Fibroblast of skin of abdomen (primary cell): ENCODE data around the gene ADRA2A.
A peak's percentile ranks its signal among the peaks of the same experiment; 100 is the strongest.

Experiments
- DNase-seq: peaks from one replicate; pipeline ENCODE4 v3.0.0-alpha.2; 2013

The ADRA2A gene

DNA sequence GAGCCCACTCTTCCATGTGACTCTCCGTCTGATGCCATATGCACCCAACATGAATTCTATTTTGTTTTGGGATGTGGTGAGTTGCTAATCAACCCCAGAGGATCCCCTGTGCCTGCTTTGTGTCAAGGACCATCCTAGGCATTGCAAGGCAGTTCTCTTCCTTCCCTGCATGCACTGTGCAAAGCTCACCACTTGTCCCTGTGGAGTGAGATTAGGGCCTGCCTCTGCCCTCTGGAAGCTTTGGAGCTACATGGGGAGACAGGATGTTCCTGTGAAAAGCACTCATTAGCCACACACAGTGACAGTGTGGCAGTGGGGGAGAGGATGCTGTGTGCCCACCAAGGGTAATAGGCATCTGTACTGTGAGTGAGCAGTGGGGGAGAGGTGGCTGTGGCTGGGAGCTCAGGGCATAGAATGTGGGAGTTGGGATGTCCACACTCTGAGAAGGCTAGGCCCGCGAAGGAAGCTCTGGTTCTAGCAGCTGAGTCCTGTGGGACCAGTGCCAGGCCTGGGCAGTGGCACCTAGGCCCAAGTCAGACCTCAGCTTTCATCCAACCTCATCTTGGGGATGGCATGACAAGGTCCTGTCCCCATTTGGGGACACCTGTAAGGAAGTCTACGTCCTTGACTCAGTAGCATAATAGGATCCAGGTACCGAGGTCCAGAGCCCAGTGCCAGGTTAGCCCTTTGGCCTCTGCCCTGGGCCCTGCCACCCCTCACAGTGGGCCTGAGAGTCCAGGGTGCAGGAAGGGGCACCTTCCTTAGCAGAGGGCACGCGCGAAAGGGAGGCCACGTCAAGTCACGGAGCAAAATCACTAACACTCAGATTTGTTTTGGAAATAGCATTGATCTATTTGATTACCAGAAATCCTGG, 6.6 kb downstream of the ADRA2A start:
- no peak for DNase-seq

DNA sequence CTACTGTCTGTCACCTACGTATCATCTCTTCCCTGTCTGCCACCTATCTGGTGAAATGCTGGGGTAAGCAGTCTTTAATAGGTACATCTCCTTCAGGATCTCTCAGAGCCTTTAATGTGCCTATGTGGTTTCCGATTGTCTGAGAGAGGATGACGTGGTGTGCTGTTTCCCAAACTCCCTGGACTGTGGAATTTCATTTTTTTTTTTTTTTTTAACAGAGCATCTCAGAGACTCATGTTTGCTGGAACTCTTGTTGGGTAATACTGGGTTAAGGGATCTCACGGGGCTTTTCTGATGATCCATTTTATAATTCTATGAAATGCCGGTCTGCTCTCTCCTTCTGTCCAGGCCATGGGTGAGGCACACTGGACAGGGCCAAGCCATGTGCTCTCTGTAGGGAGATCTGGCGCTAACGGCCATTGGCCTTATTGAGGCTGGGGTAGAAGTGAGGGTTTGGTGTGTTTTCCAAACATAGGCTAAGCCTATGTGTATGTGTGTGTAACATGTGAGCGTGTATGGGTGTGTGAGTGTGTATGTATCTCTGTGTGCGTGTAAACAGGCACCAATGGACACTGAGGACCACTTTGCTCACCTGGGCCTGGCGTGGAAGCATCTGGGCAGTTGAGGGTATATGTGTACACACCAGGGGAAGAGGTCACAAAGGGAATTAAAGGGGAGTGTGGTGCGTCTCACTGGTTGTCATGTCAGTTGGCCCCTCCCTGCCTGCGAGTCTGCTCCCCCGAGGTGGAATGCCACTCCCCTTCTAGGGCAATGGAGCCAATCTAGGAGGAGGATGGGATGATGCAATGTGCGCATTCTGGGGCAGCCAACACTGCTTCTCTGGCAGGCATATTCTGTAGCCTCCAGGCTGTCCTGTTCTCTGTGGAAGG, 7.8 kb downstream of the ADRA2A start:
- DNase-seq = no peak

DNA sequence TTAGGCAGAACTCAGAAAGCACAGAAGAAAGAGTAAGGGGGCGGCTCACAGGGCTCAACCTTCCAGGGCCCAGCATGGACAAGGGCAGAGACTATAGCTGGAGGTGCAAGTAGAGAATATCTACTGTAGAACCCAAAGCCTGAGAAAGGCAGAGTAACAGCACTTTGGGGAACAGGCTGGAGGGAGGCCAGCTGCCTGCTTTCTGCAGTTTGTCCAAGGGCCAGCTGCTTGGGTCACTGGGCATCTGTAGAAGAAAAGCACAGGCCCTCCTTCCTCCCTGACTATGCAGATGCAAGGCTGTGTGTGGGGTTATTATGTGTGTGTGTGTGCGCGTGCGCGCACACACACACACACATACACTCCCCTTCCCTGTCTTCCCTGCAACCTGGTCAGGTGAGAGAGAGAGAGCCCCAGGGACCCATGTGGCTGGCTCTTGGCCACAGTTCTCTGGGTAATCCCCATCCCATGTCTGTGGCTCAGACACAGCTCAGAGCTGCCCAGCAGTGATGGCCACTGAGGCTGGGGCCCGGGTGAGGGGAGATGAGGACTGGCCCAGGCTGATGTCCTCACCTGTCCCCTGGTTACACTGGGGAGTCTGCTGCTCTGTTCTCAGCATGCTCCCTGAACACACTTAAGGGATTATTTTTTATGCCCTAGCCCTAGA, 9.0 kb downstream of the ADRA2A start:
- DNase-seq = no peak

DNA sequence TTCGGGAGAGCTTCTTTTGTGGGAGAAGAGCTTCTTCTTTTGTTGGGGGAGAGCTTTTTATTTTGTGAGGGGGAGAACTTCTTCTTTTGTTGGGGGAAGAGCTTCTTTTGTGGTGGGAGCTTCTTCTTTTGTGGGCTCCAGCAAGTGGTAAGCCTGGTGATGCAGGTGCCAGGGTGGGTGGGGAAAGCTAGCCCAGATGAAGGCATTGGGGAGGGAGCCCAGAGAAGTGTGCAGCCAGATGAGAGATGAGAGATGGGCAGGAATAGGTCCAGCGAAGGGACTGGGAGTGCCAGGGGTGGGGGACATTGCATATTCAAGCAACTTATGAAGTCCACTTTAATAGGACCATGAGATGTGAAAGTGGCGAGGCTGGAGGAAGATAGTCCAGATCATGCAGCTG, 9.7 kb downstream of the ADRA2A start:
- no peak for DNase-seq

DNA sequence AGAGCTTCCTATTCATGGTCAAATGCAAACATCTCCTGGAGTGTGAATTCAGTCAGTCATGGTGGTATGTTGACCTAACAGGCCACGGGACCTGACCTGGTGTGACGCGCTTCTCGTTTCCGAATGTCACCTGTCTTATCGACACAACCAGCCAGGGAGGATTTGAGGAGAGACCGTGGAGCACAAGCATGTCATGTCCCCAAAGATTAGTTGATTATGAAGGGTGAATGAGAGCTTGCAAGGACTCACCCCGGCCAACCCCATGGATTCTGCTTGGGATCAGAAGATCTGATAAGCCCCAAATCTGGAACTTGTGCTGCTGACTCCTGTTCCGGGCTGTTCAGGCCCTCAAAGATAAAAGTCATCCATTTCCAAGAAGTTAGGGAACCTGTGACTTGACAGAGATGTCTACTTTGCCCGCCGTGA, 10.5 kb downstream of the ADRA2A start:
- DNase-seq = no peak

DNA sequence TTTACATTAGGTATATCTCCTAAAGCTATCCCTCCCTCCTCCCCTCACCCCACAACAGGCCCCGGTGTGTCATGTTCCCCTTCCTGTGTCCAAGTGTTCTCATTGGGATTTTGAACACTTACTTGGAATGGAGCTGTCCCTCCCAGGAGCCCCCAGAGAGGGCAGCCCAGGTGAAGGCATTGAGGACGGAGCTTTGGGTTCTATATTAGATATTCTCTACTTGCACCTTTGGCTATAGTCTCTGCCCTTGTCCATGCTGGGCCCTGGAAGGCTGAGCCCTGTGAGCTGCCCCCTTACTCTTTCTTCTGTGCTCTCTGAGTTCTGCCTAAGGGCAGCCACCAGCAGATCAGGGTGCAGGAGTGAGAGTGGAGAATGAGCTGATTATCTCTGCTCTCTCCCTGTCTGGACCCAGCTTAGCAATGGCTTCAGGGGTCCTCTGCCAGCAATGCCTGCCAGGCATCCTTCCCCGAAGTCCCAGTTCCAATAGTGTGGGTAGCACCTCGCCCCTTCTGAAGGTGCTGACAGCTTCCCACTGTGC, 11.2 kb downstream of the ADRA2A start:
- DNase-seq = no peak

DNA sequence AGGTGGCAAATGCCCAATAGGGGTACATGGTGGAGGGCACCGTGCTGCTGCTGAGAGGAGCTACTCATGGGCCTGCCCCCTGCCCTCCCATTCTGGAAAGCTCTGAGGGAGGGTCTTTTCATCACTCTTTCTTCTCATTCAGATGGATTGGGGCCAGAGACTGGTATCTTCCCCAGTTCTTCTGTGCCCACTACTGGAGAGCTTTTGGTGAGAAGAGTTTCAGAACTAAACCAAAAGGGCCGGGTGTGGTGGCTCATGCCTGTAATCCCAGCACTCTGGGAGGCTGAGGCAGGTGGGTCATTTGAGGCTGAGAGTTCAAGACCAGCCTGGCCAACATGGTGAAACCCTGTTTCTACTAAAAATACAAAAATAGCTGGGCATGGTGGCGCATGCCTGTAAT, 12.5 kb downstream of the ADRA2A start:
- DNase-seq = no peak

DNA sequence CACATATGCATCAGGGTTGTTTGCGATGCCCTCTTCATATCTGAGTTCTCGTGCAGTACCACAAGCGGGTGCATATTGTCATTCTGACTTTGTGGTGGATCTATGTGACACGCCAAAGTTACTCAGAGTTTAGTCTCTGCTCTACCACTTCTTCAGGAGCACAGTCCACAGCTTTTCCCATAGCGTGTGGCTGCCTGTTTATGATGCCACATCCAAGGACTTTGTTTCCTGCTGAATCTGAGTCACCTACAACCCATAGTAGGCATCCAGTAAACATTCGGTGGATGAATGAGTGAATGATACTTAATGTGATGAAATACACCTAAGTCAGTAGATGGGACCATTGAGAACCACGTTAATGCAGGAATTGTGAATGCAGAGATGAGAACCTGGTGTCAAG, 15.0 kb downstream of the ADRA2A start:
- DNase-seq = no peak

DNA sequence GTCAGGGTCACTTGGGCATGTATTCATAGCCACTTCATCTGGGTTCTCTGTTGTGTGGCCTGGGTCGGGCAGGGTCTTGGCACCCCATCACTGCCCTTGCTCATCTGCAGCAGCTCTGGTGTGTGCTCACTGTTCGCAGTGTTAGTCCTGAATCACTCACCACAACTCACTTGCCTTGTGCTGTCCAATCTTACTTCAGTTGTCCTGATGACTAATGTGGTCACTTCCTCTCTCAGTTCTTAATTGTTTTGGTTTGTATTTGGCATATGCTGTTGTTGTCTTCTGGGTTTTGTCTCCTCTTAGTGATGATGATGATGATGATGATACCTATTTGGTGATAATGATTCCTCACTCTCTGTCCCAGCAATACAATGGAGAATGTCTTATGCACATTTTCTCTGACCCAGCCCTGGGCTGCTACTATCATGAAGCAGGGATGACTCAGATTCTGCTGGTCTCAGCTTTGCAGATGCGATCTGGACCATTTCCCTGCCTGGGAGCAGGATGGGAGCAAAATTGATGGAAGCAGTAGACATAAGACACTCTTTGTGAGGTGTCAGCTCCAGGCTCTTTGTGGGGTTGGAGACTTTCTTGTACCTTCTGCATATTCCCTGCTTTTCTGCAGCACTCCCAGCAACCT, 17.0 kb downstream of the ADRA2A start:
- peak; percentile 39 for DNase-seq

DNA sequence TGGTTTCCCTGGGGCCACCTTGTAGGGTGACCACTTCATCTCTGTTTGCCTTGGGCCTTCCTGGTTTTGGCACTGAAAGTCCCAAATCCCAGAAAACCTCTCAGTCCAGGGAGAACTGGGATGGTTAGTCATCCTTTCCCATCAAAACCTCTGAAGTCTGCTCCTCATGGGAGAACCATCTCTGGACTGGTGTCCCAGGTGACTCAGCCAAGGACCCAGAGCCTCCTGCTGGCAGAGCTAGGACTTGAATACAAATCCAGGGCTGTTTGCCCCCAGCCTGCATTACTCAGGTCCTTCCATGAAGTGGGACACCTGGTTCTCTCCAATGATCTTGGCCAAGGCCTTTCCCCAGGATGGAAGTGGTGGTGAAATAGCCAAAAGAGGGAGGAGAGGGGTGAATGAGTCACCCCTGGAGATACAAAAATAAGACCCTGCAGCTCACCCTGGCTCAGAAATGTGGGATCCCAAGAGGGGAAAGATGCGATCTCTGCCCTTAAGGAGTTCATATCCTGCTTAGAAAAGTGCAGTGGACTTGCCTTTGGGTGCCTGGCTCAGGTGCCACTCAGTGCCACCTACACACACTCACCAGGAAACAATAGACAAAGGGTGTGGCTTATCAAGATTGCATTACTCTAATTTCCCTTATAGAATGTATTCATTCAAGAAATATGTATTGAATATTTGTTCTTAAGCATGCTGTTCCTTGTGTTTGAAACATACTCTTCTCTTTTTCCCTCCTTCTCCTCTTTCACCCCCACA, 22.0 kb downstream of the ADRA2A start:
- no peak for DNase-seq

DNA sequence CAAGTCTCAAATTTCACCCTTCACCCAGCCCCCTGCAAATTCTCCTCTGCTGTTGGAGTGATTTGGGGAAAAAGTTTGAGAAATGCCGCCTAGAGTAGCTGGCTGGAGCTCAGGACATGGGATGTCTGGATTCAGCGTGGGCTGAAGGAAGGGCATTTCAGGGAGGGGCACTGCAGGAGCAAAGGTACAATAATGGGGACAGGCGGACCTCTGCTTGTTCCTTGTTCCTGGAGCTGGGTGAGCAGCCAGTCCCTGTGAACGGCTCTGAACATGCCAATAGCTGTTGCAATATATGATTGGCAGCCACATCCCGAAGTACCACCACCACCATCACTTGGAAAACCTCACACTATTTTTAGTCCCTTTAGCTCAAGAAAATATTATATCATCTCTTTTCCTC, 23.4 kb downstream of the ADRA2A start:
- DNase-seq = no peak

DNA sequence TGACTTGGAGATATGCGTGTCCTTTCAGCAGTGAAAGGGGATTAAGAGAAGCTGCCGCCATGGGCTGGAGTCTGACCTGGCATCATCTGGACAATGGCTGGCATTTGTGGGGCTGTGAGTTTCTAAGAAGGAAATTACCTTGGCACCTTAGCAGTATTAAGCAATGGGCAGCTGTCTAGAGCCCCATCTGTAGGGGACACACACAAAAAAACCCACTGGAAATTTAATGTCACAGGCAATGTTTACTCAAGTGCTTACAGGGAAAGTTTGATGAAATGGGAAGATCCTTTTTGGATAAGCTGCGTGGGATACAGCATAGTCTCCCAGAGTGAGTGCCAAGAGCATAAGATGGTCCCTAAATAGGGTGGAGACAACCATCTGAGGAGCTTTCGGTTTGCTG, 25.0 kb downstream of the ADRA2A start:
- no peak for DNase-seq

DNA sequence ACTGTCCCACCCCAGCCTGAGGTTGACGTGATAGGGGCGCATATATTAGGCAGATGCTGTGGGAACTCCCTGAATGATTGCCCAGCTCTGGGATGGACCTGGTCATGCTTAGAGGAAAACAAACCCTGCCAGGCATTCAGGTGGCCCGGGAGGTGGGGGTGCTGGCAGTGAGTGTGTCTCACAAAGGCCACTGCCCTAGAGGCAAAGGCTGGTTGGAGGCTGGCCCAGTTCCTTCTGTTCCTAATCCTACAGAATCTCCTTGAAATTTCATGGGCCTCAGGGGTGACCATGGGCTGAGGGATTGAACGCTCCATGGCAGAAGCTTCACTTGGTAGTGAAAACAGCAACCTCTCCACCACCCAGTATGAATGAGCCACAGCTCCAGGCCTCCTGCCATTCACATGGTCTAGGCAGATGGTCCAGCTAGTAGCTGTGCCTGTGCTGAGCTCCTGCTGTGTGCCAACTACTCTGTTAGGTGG, 25.6 kb downstream of the ADRA2A start:
- DNase-seq = no peak

DNA sequence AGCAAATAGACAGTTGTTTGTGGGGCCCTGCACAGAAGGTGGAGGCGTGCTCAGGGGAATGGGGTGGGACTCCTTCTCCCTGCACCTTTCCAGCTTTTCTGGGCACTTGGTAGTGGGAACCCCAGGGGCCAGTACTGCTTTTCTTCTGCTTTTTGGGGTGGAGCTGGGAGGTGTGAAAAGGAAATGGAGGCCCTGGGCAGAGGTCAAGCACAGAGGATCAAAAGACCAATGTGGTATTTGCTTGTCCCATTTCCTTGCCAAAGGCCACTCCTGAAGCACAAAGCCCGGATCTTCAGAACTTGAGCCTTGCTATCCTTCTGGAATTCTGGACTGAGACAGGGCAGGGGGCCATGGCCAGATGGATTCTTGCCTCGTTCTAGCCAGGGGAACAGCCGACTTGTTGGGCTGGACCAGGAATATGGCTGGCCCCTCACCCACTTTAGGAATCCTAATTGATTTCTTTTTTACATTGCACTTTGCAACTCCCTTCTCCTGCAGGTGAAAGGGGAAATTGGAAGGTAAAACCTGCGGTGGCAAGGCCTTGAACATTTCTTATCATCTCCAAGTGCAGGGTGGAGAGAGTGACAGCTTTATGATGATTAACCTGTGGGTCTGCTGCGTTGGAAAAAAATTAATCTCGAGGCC, 26.5 kb downstream of the ADRA2A start:
- no peak for DNase-seq

DNA sequence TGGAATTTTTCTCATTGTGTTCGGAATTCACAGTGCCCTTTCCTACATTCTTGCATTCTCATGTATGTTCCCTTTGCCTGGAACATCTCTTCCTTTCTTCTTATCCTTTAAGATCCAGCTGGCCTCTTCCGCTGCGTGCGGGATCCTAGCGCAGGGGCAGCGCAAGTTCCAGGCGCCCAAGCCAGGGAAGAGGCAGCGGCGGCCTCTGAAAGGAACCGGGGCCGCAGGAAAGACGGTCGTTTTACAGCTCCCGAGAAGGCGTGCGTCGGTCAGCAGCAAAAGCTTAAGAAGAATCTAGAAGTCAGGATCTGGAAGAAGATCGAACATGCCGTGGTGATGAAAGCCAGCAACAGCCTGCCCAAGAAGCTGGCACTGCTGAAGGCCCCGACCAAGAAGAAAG, 28.0 kb downstream of the ADRA2A start:
- DNase-seq = no peak

DNA sequence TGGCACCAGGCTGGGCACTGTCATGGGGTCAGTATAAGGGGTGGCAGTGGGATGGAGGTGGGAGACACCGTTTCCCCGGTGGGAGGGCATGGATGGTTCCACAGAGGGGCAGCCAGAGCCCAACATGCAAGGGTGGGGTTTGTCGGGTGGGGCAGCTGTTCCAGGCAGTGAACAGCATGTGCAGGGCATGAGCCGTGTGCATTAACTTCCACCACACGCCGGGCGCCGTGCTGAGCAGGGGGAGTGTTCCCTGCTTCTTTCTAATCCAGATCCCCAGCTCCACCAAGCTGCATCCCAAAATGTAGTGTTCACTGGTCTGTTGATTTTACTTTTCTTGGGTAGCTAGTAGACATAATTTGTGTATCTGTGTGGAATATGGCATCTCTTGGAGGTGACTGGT, 29.3 kb downstream of the ADRA2A start:
- DNase-seq = no peak

DNA sequence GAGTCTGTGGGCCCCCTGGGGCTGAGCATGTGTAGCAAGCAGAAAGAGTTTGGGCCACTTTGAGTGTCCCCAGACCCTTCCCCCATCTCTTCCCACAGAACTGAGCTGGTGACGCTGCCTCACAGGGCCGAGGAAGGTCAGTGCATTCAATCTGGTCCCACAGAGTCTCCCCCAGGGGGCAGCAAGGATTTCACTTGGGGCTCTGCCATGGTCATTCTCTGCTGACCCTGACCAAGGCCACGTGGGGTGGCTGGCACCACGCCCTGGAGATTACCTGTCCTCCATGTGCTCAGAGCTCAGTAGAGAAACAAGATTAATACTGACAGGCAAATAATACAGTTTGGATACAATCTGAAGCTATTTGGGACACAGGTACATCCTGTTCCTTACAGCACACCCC, 30.2 kb downstream of the ADRA2A start:
- no peak for DNase-seq

DNA sequence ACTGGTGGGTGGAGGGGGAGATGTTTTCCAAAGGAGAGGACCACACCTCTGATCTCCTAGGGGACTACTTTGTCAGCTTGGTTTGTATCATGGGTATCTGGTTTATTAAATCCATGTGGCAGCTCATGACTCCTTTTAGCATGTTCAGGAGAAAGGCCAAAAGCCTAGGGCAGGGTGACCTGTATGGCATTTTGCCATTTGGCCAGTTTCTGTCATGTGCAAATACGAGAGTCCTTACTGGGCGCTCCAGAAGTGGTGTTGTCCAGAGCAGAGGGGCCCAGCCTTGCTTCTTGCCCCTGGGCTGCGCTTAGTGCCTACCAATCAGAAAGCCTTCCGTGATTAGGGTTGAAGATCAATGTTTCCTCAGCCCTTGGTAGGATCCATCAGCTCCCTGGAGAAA, 31.0 kb downstream of the ADRA2A start:
- no peak for DNase-seq

DNA sequence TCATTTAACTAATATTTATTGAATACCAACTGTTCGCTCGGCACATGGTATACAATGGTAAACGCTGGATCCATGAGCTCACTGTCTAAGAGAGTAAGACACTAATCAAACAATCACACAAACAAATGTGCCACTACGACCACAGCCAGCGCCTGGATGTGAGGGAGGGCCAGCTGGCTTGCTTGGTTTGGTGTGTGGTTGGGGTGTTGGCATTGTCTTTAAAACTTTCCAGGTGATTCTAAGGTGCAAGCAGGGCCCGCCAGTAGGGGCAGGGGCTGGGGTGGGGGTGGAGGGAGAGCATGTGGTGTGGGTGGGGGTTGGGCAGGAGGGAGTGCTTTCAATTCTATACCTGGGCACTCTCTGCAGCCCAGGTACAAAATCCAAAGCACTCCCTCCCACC, 31.6 kb downstream of the ADRA2A start:
- no peak for DNase-seq

DNA sequence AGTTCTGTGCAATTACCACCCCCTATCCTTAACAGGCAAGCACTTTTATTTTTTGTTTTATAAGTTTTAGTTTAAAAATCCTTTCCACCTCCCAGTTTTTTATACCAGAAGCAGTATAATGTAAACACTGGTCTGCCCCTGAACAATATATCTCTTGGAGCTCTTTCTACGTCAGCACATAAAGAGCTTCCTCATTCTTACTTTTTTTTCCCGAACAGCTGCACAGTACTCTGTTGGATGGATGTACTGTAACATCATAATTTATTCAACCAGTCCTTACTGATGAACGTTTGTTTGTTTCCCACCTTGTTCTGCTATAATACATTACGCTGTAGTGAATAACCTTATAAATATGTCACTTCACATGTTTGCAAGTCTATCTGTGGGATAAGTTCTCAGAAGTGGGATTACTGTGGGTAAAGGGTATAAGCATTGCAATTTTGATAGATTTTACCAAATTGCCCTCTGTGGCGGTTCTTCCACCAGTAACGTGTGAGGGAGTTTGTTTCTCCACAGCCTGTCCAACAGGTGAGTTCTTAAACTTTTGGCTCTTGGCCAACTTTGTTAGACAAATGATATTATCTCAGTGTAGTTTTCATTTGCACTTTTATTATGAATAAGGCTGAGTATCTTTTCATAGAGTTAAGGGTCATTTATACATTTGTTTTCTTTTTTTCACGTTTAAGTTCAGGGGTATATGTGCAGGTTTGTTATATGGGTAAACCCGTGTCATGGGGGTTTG, 32.8 kb downstream of the ADRA2A start:
- DNase-seq = no peak
